Testis (tissue), 2 donors: ENCODE results near the gene UCP1.

Source experiments
- POLR2A ChIP-seq: fragments of 450-650 bp; IDR thresholded peaks from one replicate; pipeline ENCODE4 v1.6.1; 2017; ENCODE audit warnings: antibody characterized with exemption, mild to moderate bottlenecking, moderate library complexity
- TF ChIP-seq, protein P1 (sequence below), 3 experiments: fragments of 450-650 bp in 2 of 3; fragments of 200-600 bp in 1 of 3; sonication (generic) in 1 of 3; IDR thresholded peaks; one replicate each; pipeline ENCODE4 v1.5.1; 2016 to 2019; ENCODE audit warnings: antibody characterized with exemption in 3 of 3, mild to moderate bottlenecking in 2 of 3, moderate library complexity in 1 of 3

DNA sequence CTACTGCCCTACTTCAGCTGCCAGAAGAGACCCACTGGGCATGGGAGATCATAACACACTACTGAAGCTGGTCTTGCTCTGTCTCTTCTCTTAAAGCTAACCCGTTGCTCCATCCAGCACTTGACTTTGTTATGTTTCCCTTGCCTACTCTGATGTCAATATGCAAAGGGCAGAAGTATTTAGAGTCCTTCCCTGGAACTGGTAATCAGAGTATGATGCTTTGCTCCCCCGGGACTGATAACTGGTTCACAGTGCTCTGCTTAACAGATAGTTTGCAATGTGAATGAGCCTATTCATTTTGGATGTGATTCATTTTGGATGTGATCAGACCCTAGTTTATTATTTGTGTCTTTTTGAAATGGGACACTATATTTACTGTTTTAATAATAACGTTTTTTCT is 12.3 kb upstream of the UCP1 start:
- TF ChIP-seq, protein P1, sequence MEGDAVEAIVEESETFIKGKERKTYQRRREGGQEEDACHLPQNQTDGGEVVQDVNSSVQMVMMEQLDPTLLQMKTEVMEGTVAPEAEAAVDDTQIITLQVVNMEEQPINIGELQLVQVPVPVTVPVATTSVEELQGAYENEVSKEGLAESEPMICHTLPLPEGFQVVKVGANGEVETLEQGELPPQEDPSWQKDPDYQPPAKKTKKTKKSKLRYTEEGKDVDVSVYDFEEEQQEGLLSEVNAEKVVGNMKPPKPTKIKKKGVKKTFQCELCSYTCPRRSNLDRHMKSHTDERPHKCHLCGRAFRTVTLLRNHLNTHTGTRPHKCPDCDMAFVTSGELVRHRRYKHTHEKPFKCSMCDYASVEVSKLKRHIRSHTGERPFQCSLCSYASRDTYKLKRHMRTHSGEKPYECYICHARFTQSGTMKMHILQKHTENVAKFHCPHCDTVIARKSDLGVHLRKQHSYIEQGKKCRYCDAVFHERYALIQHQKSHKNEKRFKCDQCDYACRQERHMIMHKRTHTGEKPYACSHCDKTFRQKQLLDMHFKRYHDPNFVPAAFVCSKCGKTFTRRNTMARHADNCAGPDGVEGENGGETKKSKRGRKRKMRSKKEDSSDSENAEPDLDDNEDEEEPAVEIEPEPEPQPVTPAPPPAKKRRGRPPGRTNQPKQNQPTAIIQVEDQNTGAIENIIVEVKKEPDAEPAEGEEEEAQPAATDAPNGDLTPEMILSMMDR (IDR thresholded peaks at IDR 0.05), result no peak
- no peak for TF ChIP-seq POLR2A
